SK-N-SH (cell line): ENCODE data around the gene CPSF4. TPM values are rescaled to one million over a fixed set of nuclear protein-coding genes. Genes with fewer than 3 reads are reported as not detected.
A peak's percentile ranks its signal among the peaks of the same experiment; 100 is the strongest.
"Not testable (repeated sequence)": the region's sequence is repeated elsewhere in the genome, so short reads cannot be mapped to it uniquely, and the experiment has no call there.

Experiments used
- CTCF ChIA-PET: fragments of 300-600, 350-600 bp; formaldehyde crosslinking; extraction: SDS; loops from one replicate; lab custom pipeline; 2021; lab: Yijun Ruan, JAX
- POLR2A ChIA-PET: fragments of 350-600 bp; sonication (Branson Sonifier 250); formaldehyde crosslinking; extraction: SDS; loops from one replicate; lab custom pipeline; 2020; ENCODE audit warnings: antibody characterized with exemption, inconsistent platforms; lab: Yijun Ruan, JAX
- DNase-seq: peaks from one replicate; pipeline ENCODE4 v3.0.0; 2012
- H2AFZ ChIP-seq: fragments of 200-600 bp; sonication (generic); 2 replicates; pipeline ENCODE4 v1.8.1; 2016; ENCODE audit warnings: antibody characterized with exemption, mild to moderate bottlenecking, low read depth
- H3F3A ChIP-seq: fragments of 200-600 bp; sonication (generic); replicated peaks from 2 replicates; pipeline ENCODE3; 2016; ENCODE audit warnings: antibody characterized with exemption, mild to moderate bottlenecking; ENCODE audit not compliant: insufficient read depth
- H3K27ac ChIP-seq, 2 experiments: fragments of 200-500 bp in 1 of 2; fragments of 200-600 bp in 1 of 2; sonication (Bioruptor generic) in 1 of 2; sonication (generic), shearing (Covaris generic) in 1 of 2; 2 replicates each; pipeline versions ENCODE4 v1.5.1 to v1.6.1; 2014 to 2016; ENCODE audit warnings: low read depth in 2 of 2, inconsistent platforms in 1 of 2, low read length in 1 of 2, mild to moderate bottlenecking in 1 of 2, mixed read lengths in 1 of 2
- H3K27me3 ChIP-seq: fragments of 200-600 bp; sonication (generic), shearing (Covaris generic); 2 replicates; pipeline ENCODE4 v1.6.1; 2016; ENCODE audit warnings: mixed run types; ENCODE audit not compliant: insufficient read depth
- H3K36me3 ChIP-seq, 2 experiments: fragments of 200-500 bp in 1 of 2; fragments of 200-600 bp in 1 of 2; sonication (Bioruptor generic) in 1 of 2; sonication (generic) in 1 of 2; replicated peaks in 1 of 2; 2 replicates each; pipeline versions ENCODE3 to v1.5.1; 2014 to 2016; ENCODE audit warnings: low read length in 1 of 2, mild to moderate bottlenecking in 1 of 2; ENCODE audit not compliant: insufficient read depth in 2 of 2, control insufficient read depth in 1 of 2
- H3K4me1 ChIP-seq, 2 experiments: fragments of 200-500 bp in 1 of 2; fragments of 200-600 bp in 1 of 2; sonication (Bioruptor generic) in 1 of 2; sonication (generic), shearing (Covaris generic) in 1 of 2; 2 replicates each; pipeline versions ENCODE4 v1.5.1 to v1.6.1; 2014 to 2016; ENCODE audit warnings: low read depth in 1 of 2, low read length in 1 of 2, mixed run types in 1 of 2; ENCODE audit not compliant: insufficient read depth in 2 of 2, control insufficient read depth in 1 of 2
- H3K4me2 ChIP-seq: fragments of 200-600 bp; sonication (generic), shearing (Covaris generic); 2 replicates; pipeline ENCODE4 v1.6.1; 2017; ENCODE audit warnings: mixed run types
- H3K4me3 ChIP-seq, 2 experiments: fragments of 200-500 bp in 1 of 2; fragments of 200-600 bp in 1 of 2; sonication (Bioruptor generic) in 1 of 2; sonication (generic), shearing (Covaris generic) in 1 of 2; 2 replicates each; pipeline versions ENCODE4 v1.5.1 to v1.8.1; 2014 to 2016; ENCODE audit warnings: low read depth in 2 of 2, inconsistent platforms in 1 of 2, low read length in 1 of 2, mild to moderate bottlenecking in 1 of 2, mixed read lengths in 1 of 2, moderate library complexity in 1 of 2
- H3K79me2 ChIP-seq: fragments of 200-600 bp; sonication (generic); 2 replicates; pipeline ENCODE4 v1.8.1; 2017; ENCODE audit warnings: mild to moderate bottlenecking; ENCODE audit not compliant: insufficient read depth
- H3K9ac ChIP-seq: fragments of 200-600 bp; sonication (generic); 2 replicates; pipeline ENCODE4 v1.6.1; 2017; ENCODE audit warnings: mixed run types
- H3K9me2 ChIP-seq: fragments of 200-600 bp; sonication (generic); 2 replicates; pipeline ENCODE4 v1.6.1; 2017; ENCODE audit warnings: mixed run types
- H3K9me3 ChIP-seq: fragments of 200-600 bp; sonication (generic); 2 replicates; pipeline ENCODE4 v1.6.1; 2017; ENCODE audit warnings: mixed run types, mild to moderate bottlenecking, moderate library complexity
- H4K20me1 ChIP-seq: fragments of 200-600 bp; sonication (generic); 2 replicates; pipeline ENCODE4 v1.6.1; 2017; ENCODE audit warnings: mild to moderate bottlenecking, mixed run types; ENCODE audit not compliant: insufficient read depth
- EZH2phosphoT487 ChIP-seq: fragments of 200-600 bp; sonication (generic); IDR thresholded peaks from 2 replicates; pipeline ENCODE4 v1.6.1; 2017; ENCODE audit warnings: low read depth, mixed run types, mild to moderate bottlenecking, antibody characterized with exemption, moderate library complexity, borderline replicate concordance
- GABPA ChIP-seq: IDR thresholded peaks from 2 replicates; pipeline ENCODE4 v1.4.0; 2012; ENCODE audit warnings: low read depth, mild to moderate bottlenecking
- GATA2 ChIP-seq: sonication (generic); formaldehyde crosslinking; IDR thresholded peaks from 2 replicates; pipeline ENCODE4 v1.5.0; 2020; ENCODE audit warnings: mild to moderate bottlenecking, missing genetic modification reagents
- JUND ChIP-seq: IDR thresholded peaks from 2 replicates; pipeline ENCODE4 v1.4.0; 2012
- MAX ChIP-seq: IDR thresholded peaks from 2 replicates; pipeline ENCODE4 v1.4.0; 2012; ENCODE audit warnings: low read depth
- MXI1 ChIP-seq: IDR thresholded peaks from 2 replicates; pipeline ENCODE4 v1.6.1; 2012; ENCODE audit warnings: mild to moderate bottlenecking, low read depth, low read length, improper control_type of control experiment
- NFIC ChIP-seq: IDR thresholded peaks from 2 replicates; pipeline ENCODE4 v1.4.0; 2012; ENCODE audit warnings: borderline replicate concordance
- NRF1 ChIP-seq: IDR thresholded peaks from 2 replicates; pipeline ENCODE4 v1.6.1; 2012; ENCODE audit warnings: low read depth, mild to moderate bottlenecking, low read length
- POLR2AphosphoS5 ChIP-seq: IDR thresholded peaks from 2 replicates; pipeline ENCODE4 v1.6.1; 2012; ENCODE audit warnings: low read depth, low read length
- RCOR1 ChIP-seq: fragments of 150-350 bp; IDR thresholded peaks from 2 replicates; pipeline ENCODE4 v1.6.1; 2017; ENCODE audit warnings: antibody characterized with exemption, low read length
- RFX5 ChIP-seq: IDR thresholded peaks from 2 replicates; pipeline ENCODE4 v1.6.1; 2012; ENCODE audit warnings: mild to moderate bottlenecking, improper control_type of control experiment, low read length
- SMC3 ChIP-seq: IDR thresholded peaks from 2 replicates; pipeline ENCODE4 v1.6.1; 2012; ENCODE audit warnings: low read depth, low read length, improper control_type of control experiment
- TEAD4 ChIP-seq: IDR thresholded peaks from 2 replicates; pipeline ENCODE4 v1.4.0; 2012; ENCODE audit warnings: mild to moderate bottlenecking, borderline replicate concordance; ENCODE audit not compliant: insufficient read depth
- USF2 ChIP-seq: fragments of 150-350 bp; IDR thresholded peaks from 2 replicates; pipeline ENCODE4 v1.6.1; 2017; ENCODE audit warnings: antibody characterized with exemption, low read length, low read depth, borderline replicate concordance
- WGBS: methylation state at CpG from one replicate; pipeline ENCODE4 v1.1.6; 2017; ENCODE audit warnings: low lambda C conversion rate; 5-methylcytosine and 5-hydroxymethylcytosine counted together
- polyA plus RNA-seq, 3 experiments: library from polyadenylated mRNA; depleted of rRNA; stranded (reverse); fragments of >200 nt; gene quantifications; 2 replicates each; pipeline ENCODE4 v1.2.3, GENCODE V29; 2012

Gene CPSF4
- polyA plus RNA-seq, 1 of the 3 experiments (the other 2 are of a cell fraction), result 101 TPM

GRCh38 chr7:99500637-99501009 is 61.9 kb downstream of the CPSF4 start (continued):
- TF ChIP-seq JUND (no peak), GATA2 (CRISPR knock-in tag) (no peak), MAX (no peak)

- 95% methylated on average over 12 of the region's 12 CpGs for WGBS
- H3K9ac ChIP-seq, result not testable (repeated sequence)
These were observed 62.5 kb downstream of the CPSF4 start for GRCh38 chr7:99501236-99501635.

GRCh38 chr7:99504281-99504602 is 65.5 kb downstream of the CPSF4 start:
- H3K4me1 ChIP-seq, result peaks cover 4 to 10% of the 10 kb centered on the region in 2 experiments; a peak in 2 of 4 replicates
- no peaks in the 10 kb centered on the region for H3K9me2 ChIP-seq
- peak overlapping the region; percentile 19 to 91; a peak in 3 of 4 replicates for H3K27ac ChIP-seq
- 5% methylated on average over 17 of the region's 19 CpGs for WGBS
- H3K36me3 ChIP-seq, result peaks cover 0 to 11% of the 10 kb centered on the region in 2 experiments
- peak overlapping the region; percentile 87 for H3K9ac ChIP-seq
- TF ChIP-seq JUND, result no peak
- no peak for TF ChIP-seq TEAD4
- no peak; the same call in 1 of the 2 replicates for TF ChIP-seq NRF1
- 0 out of 2 replicates have a peak, but pooled peaks have one; percentile 38 for TF ChIP-seq NFIC
- TF ChIP-seq POLR2AphosphoS5, result no peak
- TF ChIP-seq GABPA, result 0 out of 2 replicates have a peak, but pooled peaks have one; percentile 13
- TF ChIP-seq RCOR1, result no peak
- peak; percentile 40; the same call in 1 of the 2 replicates for TF ChIP-seq RFX5
- TF ChIP-seq MXI1, result no peak; the same call in 1 of the 2 replicates
- TF ChIP-seq SMC3, result no peak
- no peak for TF ChIP-seq EZH2phosphoT487
- no peak for TF ChIP-seq USF2
- no peak for TF ChIP-seq GATA2 (CRISPR knock-in tag)
- CTCF ChIA-PET, result interaction anchor here (0.9 to 1.4 kb wide), 2 partner anchors 76 to 112 kb away, joined by 3 to 4 read pairs; partner anchors contain the start of gene ZSCAN25
- peaks cover 64% of the 10 kb centered on the region for H3K79me2 ChIP-seq
- peak overlapping the region; percentile 98 for H3K4me2 ChIP-seq
- peak overlapping the region; percentile 84 for H2AFZ ChIP-seq
- peak; percentile 96 for DNase-seq
- H3K4me3 ChIP-seq, result peak overlapping the region; percentile 62 to 98
- H4K20me1 ChIP-seq, result no peaks in the 10 kb centered on the region; the same call in 1 of the 2 replicates
- H3K27me3 ChIP-seq, result no peaks in the 10 kb centered on the region
- no peaks in the 10 kb centered on the region for H3K9me3 ChIP-seq
- peaks cover 12% of the 10 kb centered on the region for H3F3A ChIP-seq
- POLR2A ChIA-PET, result interaction anchor here (0.9 to 2.7 kb wide), 11 partner anchors 11 to 117 kb away, joined by 3 to 14 read pairs (median 6); partner anchors contain the start of genes BUD31, CPSF4, FAM200A and PDAP1

More at GRCh38 chr7:99501236-99501635, 62.5 kb downstream of the CPSF4 start:
- not testable (repeated sequence) for H3K9me2 ChIP-seq, DNase-seq, H2AFZ ChIP-seq, H3K27me3 ChIP-seq, H3K9me3 ChIP-seq, H3K27ac ChIP-seq
- CTCF ChIA-PET, result interaction anchor here (1.1 to 1.4 kb wide), 2 partner anchors 44 to 115 kb away, joined by 3 to 4 read pairs; no protein-coding TSS in a partner anchor
- Histone ChIP-seq H3K36me3 (peaks cover 3 to 15% of the 10 kb centered on the region in 2 experiments), H3F3A (peaks cover 13% of the 10 kb centered on the region), H3K4me2 (peak overlapping the region; percentile 91), H4K20me1 (peaks cover 18% of the 10 kb centered on the region), H3K4me1 (peaks cover 10 to 14% of the 10 kb centered on the region in 2 experiments; a peak in 3 of 4 replicates), H3K79me2 (peaks cover 63% of the 10 kb centered on the region), H3K4me3 (peak overlapping the region in 1 of 2 experiments; percentile 80; a peak in 2 of 4 replicates)
- POLR2A ChIA-PET, result interaction anchor here (0.6 to 1.2 kb wide), 3 partner anchors 30 to 79 kb away, joined by 3 to 5 read pairs (median 3); partner anchors contain the start of gene FAM200A
